Trophoblast cell (in vitro differentiated cells and primary cell): ENCODE measurements around the gene RAI1.

Source experiments
- DNase-seq, 2 donors: peaks; one replicate each; pipeline ENCODE4 v3.0.0-alpha.2; 2016
- H2AFZ ChIP-seq: 2 replicates; pipeline ENCODE4 v1.6.1; 2013; ENCODE audit warnings: low read length, moderate library complexity, mild to moderate bottlenecking; ENCODE audit not compliant: insufficient read depth, poor library complexity
- H2AK5ac ChIP-seq: 2 replicates; pipeline ENCODE4 v1.6.1; 2013; ENCODE audit warnings: mild to moderate bottlenecking, low read length
- H2BK120ac ChIP-seq: 2 replicates; pipeline ENCODE4 v1.6.1; 2013; ENCODE audit warnings: low read length, mild to moderate bottlenecking, moderate library complexity; ENCODE audit not compliant: insufficient read depth, poor library complexity
- H2BK12ac ChIP-seq: 2 replicates; pipeline ENCODE4 v1.6.1; 2013; ENCODE audit warnings: mild to moderate bottlenecking, low read length, moderate library complexity
- H2BK5ac ChIP-seq: 2 replicates; pipeline ENCODE4 v1.6.1; 2013; ENCODE audit warnings: low read length, low read depth, moderate library complexity, mild to moderate bottlenecking; ENCODE audit not compliant: poor library complexity
- H3K14ac ChIP-seq: 2 replicates; pipeline ENCODE4 v1.6.1; 2013; ENCODE audit warnings: mild to moderate bottlenecking, low read length
- H3K18ac ChIP-seq: 2 replicates; pipeline ENCODE4 v1.6.1; 2013; ENCODE audit warnings: mild to moderate bottlenecking, low read length
- H3K23ac ChIP-seq: 2 replicates; pipeline ENCODE4 v1.6.1; 2013; ENCODE audit warnings: low read length
- H3K27ac ChIP-seq: 2 replicates; pipeline ENCODE4 v1.5.1; 2013; ENCODE audit warnings: low read depth, mild to moderate bottlenecking, inconsistent platforms, low read length, moderate library complexity
- H3K27me3 ChIP-seq: 2 replicates; pipeline ENCODE4 v1.6.1; 2013; ENCODE audit warnings: inconsistent platforms, mild to moderate bottlenecking, low read length, moderate library complexity; ENCODE audit not compliant: insufficient read depth
- H3K36me3 ChIP-seq, 2 experiments: 1 replicate in 1 of 2; 2 replicates in 1 of 2; pipeline ENCODE4 v1.6.1; 2013; ENCODE audit warnings: low read length in 2 of 2, mild to moderate bottlenecking in 2 of 2, moderate library complexity in 1 of 2; ENCODE audit not compliant: insufficient read depth in 2 of 2, control insufficient read depth in 1 of 2
- H3K4ac ChIP-seq: 2 replicates; pipeline ENCODE4 v1.6.1; 2013; ENCODE audit warnings: low read depth, mild to moderate bottlenecking, low read length, moderate library complexity
- H3K4me1 ChIP-seq, 2 experiments: 1 replicate in 1 of 2; 2 replicates in 1 of 2; pipeline ENCODE4 v1.6.1; 2013; ENCODE audit warnings: low read length in 2 of 2, mild to moderate bottlenecking in 2 of 2, moderate library complexity in 1 of 2; ENCODE audit not compliant: insufficient read depth in 2 of 2, control insufficient read depth in 1 of 2
- H3K4me2 ChIP-seq: 2 replicates; pipeline ENCODE4 v1.6.1; 2013; ENCODE audit warnings: inconsistent platforms, mild to moderate bottlenecking, low read length, moderate library complexity
- H3K4me3 ChIP-seq: 2 replicates; pipeline ENCODE4 v1.5.1; 2013; ENCODE audit warnings: mild to moderate bottlenecking, low read depth, low read length, inconsistent platforms
- H3K79me1 ChIP-seq: one replicate; pipeline ENCODE4 v1.6.1; 2013; ENCODE audit warnings: low read length
- H3K79me2 ChIP-seq: 2 replicates; pipeline ENCODE4 v1.6.1; 2013; ENCODE audit warnings: low read length, mild to moderate bottlenecking; ENCODE audit not compliant: control insufficient read depth, insufficient read depth, poor library complexity
- H3K9ac ChIP-seq: 2 replicates; pipeline ENCODE4 v1.6.1; 2013; ENCODE audit warnings: mild to moderate bottlenecking, low read length
- H3K9me3 ChIP-seq: 2 replicates; pipeline ENCODE4 v1.6.1; 2013; ENCODE audit warnings: low read depth, mild to moderate bottlenecking, control low read depth, inconsistent platforms, low read length; ENCODE audit not compliant: insufficient read depth
- H4K12ac ChIP-seq: 2 replicates; pipeline ENCODE4 v1.6.1; 2013; ENCODE audit warnings: low read depth, mild to moderate bottlenecking, low read length, moderate library complexity
- H4K8ac ChIP-seq: 2 replicates; pipeline ENCODE4 v1.6.1; 2013; ENCODE audit warnings: low read depth, mild to moderate bottlenecking, low read length, moderate library complexity
- H4K91ac ChIP-seq: one replicate; pipeline ENCODE4 v1.6.1; 2013; ENCODE audit warnings: low read depth, mild to moderate bottlenecking, low read length, moderate library complexity
- WGBS: extraction: QIAGEN DNeasy Blood & Tissue Kit; methylation state at CpG from one replicate; pipeline ENCODE4 v1.1.7; 2013; ENCODE audit warnings: missing lambda C conversion rate; ENCODE audit not compliant: insufficient read length, insufficient coverage; ENCODE audit errors: extremely low coverage; 5-methylcytosine and 5-hydroxymethylcytosine counted together

The RAI1 gene

GRCh38 chr17:17816831-17817551 lies 135.7 kb downstream of the RAI1 start:
- Histone ChIP-seq H3K9me3 (peaks cover 4% of the 10 kb centered on the region), H2AFZ (no peak overlapping the region), H3K4me2 (no peak overlapping the region), H3K4ac (no peak overlapping the region), H3K14ac (no peak overlapping the region), H4K91ac (no peak overlapping the region), H3K27me3 (no peaks in the 10 kb centered on the region), H3K4me1 (peaks cover 8 to 29% of the 10 kb centered on the region in 2 experiments), H2AK5ac (no peak overlapping the region), H3K27ac (no peak overlapping the region), H3K36me3 (peaks cover 84% of the 10 kb centered on the region in 2 experiments), H3K79me1 (no peaks in the 10 kb centered on the region), H3K4me3 (no peak overlapping the region), H4K12ac (no peak overlapping the region), H3K79me2 (no peaks in the 10 kb centered on the region), H2BK12ac (no peak overlapping the region), H3K9ac (no peak overlapping the region), H3K23ac (no peak overlapping the region), H3K18ac (no peak overlapping the region), H4K8ac (no peak overlapping the region), H2BK120ac (no peak overlapping the region), H2BK5ac (no peak overlapping the region)
- no peak for DNase-seq
- WGBS, result no CpG with 5 or more reads among the region's 24 CpGs

- Histone ChIP-seq H2BK12ac (no peak overlapping the region), H2BK5ac (no peak overlapping the region), H3K36me3 (peaks cover 80 to 81% of the 10 kb centered on the region in 2 experiments), H3K79me1 (peaks cover 6% of the 10 kb centered on the region), H4K12ac (no peak overlapping the region), H3K27ac (no peak overlapping the region), H3K4me2 (no peak overlapping the region), H4K91ac (no peak overlapping the region), H2AK5ac (no peak overlapping the region), H4K8ac (no peak overlapping the region), H2BK120ac (no peak overlapping the region), H3K79me2 (peaks cover 5% of the 10 kb centered on the region), H3K4ac (no peak overlapping the region), H3K14ac (no peak overlapping the region), H3K4me3 (no peak overlapping the region), H3K9ac (no peak overlapping the region), H3K27me3 (no peaks in the 10 kb centered on the region), H3K4me1 (peaks cover 10 to 30% of the 10 kb centered on the region in 2 experiments), H3K18ac (peak overlapping the region; percentile 23), H2AFZ (no peak overlapping the region), H3K23ac (no peak overlapping the region), H3K9me3 (peaks cover 4% of the 10 kb centered on the region)
- no CpG with 5 or more reads among the region's 10 CpGs for WGBS
- DNase-seq, result no peak
Observed at GRCh38 chr17:17817552-17817947, 136.3 kb downstream of the RAI1 start.

GRCh38 chr17:17818088-17818526 lies 136.8 kb downstream of the RAI1 start:
- no peak overlapping the region for H3K4ac ChIP-seq
- H2BK120ac ChIP-seq, result no peak overlapping the region
- peaks cover 14 to 33% of the 10 kb centered on the region in 2 experiments for H3K4me1 ChIP-seq
- H3K14ac ChIP-seq, result no peak overlapping the region
- no peaks in the 10 kb centered on the region for H3K27me3 ChIP-seq
- H3K36me3 ChIP-seq, result peaks cover 76 to 77% of the 10 kb centered on the region in 2 experiments
- H3K9me3 ChIP-seq, result peaks cover 4% of the 10 kb centered on the region
- no peak overlapping the region for H4K12ac ChIP-seq
- H3K27ac ChIP-seq, result no peak overlapping the region
- H4K91ac ChIP-seq, result no peak overlapping the region
- no peak overlapping the region for H3K18ac ChIP-seq
- H3K4me2 ChIP-seq, result no peak overlapping the region
- WGBS, result no CpG with 5 or more reads among the region's 10 CpGs
- no peak for DNase-seq
- no peak overlapping the region for H3K9ac ChIP-seq
- H2AFZ ChIP-seq, result no peak overlapping the region
- peaks cover 11% of the 10 kb centered on the region for H3K79me2 ChIP-seq
- peaks cover 10% of the 10 kb centered on the region for H3K79me1 ChIP-seq
- H2AK5ac ChIP-seq, result no peak overlapping the region
- H3K23ac ChIP-seq, result no peak overlapping the region
- no peak overlapping the region for H2BK12ac ChIP-seq
- no peak overlapping the region for H3K4me3 ChIP-seq
- H2BK5ac ChIP-seq, result no peak overlapping the region
- no peak overlapping the region for H4K8ac ChIP-seq

GRCh38 chr17:17819111-17819510 lies 137.9 kb downstream of the RAI1 start:
- Histone ChIP-seq H3K4ac (no peak overlapping the region), H4K91ac (no peak overlapping the region), H3K27ac (no peak overlapping the region), H3K79me1 (peaks cover 17% of the 10 kb centered on the region), H3K36me3 (peaks cover 66 to 67% of the 10 kb centered on the region in 2 experiments), H2AK5ac (no peak overlapping the region), H2BK5ac (no peak overlapping the region), H3K27me3 (no peaks in the 10 kb centered on the region), H3K14ac (no peak overlapping the region), H2AFZ (no peak overlapping the region), H4K12ac (no peak overlapping the region), H3K79me2 (peaks cover 17% of the 10 kb centered on the region), H2BK12ac (no peak overlapping the region), H3K9ac (no peak overlapping the region), H3K9me3 (peaks cover 4% of the 10 kb centered on the region), H3K4me3 (no peak overlapping the region), H3K4me1 (peaks cover 21 to 39% of the 10 kb centered on the region in 2 experiments), H2BK120ac (no peak overlapping the region), H3K23ac (no peak overlapping the region), H3K4me2 (no peak overlapping the region), H4K8ac (no peak overlapping the region), H3K18ac (peak overlapping the region; percentile 3)
- WGBS, result no CpG with 5 or more reads among the region's 12 CpGs
- no peak for DNase-seq
